Mesenchymal stem cell (in vitro differentiated cells and primary cell): Measurements from ENCODE around the gene LIN52.

Experiments
- DNase-seq: peaks from one replicate; pipeline ENCODE4 v3.0.0-alpha.2; 2013
- H2AFZ ChIP-seq: one replicate; pipeline ENCODE4 v1.6.1; 2013; ENCODE audit warnings: low read depth, mild to moderate bottlenecking, control low read depth, inconsistent platforms, low read length, moderate library complexity
- H2AK5ac ChIP-seq: 2 replicates; pipeline ENCODE4 v1.6.1; 2013; ENCODE audit warnings: low read length, moderate library complexity, mild to moderate bottlenecking, inconsistent platforms; ENCODE audit not compliant: severe bottlenecking
- H2BK120ac ChIP-seq: one replicate; pipeline ENCODE4 v1.6.1; 2013; ENCODE audit warnings: low read depth, mild to moderate bottlenecking, inconsistent platforms, low read length, moderate library complexity
- H2BK12ac ChIP-seq, 2 experiments: one replicate each; pipeline ENCODE4 v1.6.1; 2013; ENCODE audit warnings: inconsistent platforms in 2 of 2, low read length in 2 of 2, mild to moderate bottlenecking in 2 of 2, moderate library complexity in 2 of 2, control low read depth in 1 of 2
- H2BK15ac ChIP-seq: one replicate; pipeline ENCODE4 v1.6.1; 2013; ENCODE audit warnings: mild to moderate bottlenecking, low read depth, inconsistent platforms; ENCODE audit not compliant: poor library complexity, severe bottlenecking
- H2BK5ac ChIP-seq: 2 replicates; pipeline ENCODE4 v1.6.1; 2013; ENCODE audit warnings: low read depth, mild to moderate bottlenecking, low read length, control low read depth, inconsistent platforms; ENCODE audit not compliant: poor library complexity, severe bottlenecking
- H3K14ac ChIP-seq, 2 experiments: one replicate each; pipeline ENCODE4 v1.6.1; 2013; ENCODE audit warnings: inconsistent platforms in 2 of 2, low read length in 2 of 2, control low read depth in 1 of 2, mild to moderate bottlenecking in 1 of 2, moderate library complexity in 1 of 2
- H3K18ac ChIP-seq, 2 experiments: one replicate each; pipeline ENCODE4 v1.6.1; 2013; ENCODE audit warnings: inconsistent platforms in 2 of 2, low read length in 2 of 2, control low read depth in 1 of 2, low read depth in 1 of 2, mild to moderate bottlenecking in 1 of 2
- H3K23ac ChIP-seq, 2 experiments: one replicate each; pipeline ENCODE4 v1.6.1; 2013; ENCODE audit warnings: inconsistent platforms in 2 of 2, low read length in 2 of 2, mild to moderate bottlenecking in 2 of 2, moderate library complexity in 2 of 2, control low read depth in 1 of 2
- H3K27ac ChIP-seq: 2 replicates; pipeline ENCODE4 v1.5.1; 2013; ENCODE audit warnings: mild to moderate bottlenecking, moderate library complexity, low read length, control low read depth, inconsistent platforms; ENCODE audit not compliant: poor library complexity, severe bottlenecking
- H3K27me3 ChIP-seq, 2 experiments: 2 replicates each; pipeline versions ENCODE4 v1.6.1 to v1.7.0; 2013; ENCODE audit warnings: low read length in 2 of 2, mild to moderate bottlenecking in 2 of 2, moderate library complexity in 2 of 2, control low read depth in 1 of 2, inconsistent platforms in 1 of 2; ENCODE audit not compliant: control insufficient read depth in 1 of 2, insufficient read depth in 1 of 2
- H3K36me3 ChIP-seq, 2 experiments: 2 replicates each; pipeline versions ENCODE4 v1.6.1 to v1.7.0; 2013; ENCODE audit warnings: low read length in 2 of 2, control low read depth in 1 of 2, inconsistent platforms in 1 of 2, low read depth in 1 of 2, mild to moderate bottlenecking in 1 of 2; ENCODE audit not compliant: insufficient read depth in 2 of 2, control insufficient read depth in 1 of 2
- H3K4ac ChIP-seq, 2 experiments: one replicate each; pipeline ENCODE4 v1.6.1; 2013; ENCODE audit warnings: inconsistent platforms in 2 of 2, low read length in 2 of 2, mild to moderate bottlenecking in 2 of 2, moderate library complexity in 2 of 2, control low read depth in 1 of 2, low read depth in 1 of 2
- H3K4me1 ChIP-seq: 2 replicates; pipeline ENCODE4 v1.6.1; 2013; ENCODE audit warnings: low read depth, low read length, control low read depth; ENCODE audit not compliant: control insufficient read depth, insufficient read depth
- H3K4me2 ChIP-seq: 2 replicates; pipeline ENCODE4 v1.6.1; 2013; ENCODE audit warnings: low read length, mild to moderate bottlenecking, inconsistent platforms; ENCODE audit not compliant: poor library complexity, severe bottlenecking
- H3K4me3 ChIP-seq, 2 experiments: 2 replicates each; pipeline versions ENCODE4 v1.5.1 to v1.7.0; 2013; ENCODE audit warnings: low read length in 2 of 2, mild to moderate bottlenecking in 2 of 2, control low read depth in 1 of 2, low read depth in 1 of 2; ENCODE audit not compliant: insufficient read depth in 1 of 2
- H3K79me1 ChIP-seq: replicated peaks from 2 replicates; pipeline ENCODE4 v1.6.1; 2013; ENCODE audit warnings: mild to moderate bottlenecking, control low read depth, low read length, inconsistent platforms; ENCODE audit not compliant: poor library complexity, severe bottlenecking
- H3K9ac ChIP-seq: 2 replicates; pipeline ENCODE4 v1.7.0; 2013; ENCODE audit warnings: mild to moderate bottlenecking, low read length, moderate library complexity
- H3K9me3 ChIP-seq: 2 replicates; pipeline ENCODE4 v1.7.0; 2013; ENCODE audit warnings: mild to moderate bottlenecking, low read length; ENCODE audit not compliant: control insufficient read depth
- H4K8ac ChIP-seq: one replicate; pipeline ENCODE4 v1.6.1; 2013; ENCODE audit warnings: inconsistent platforms, mild to moderate bottlenecking, low read length, moderate library complexity
- H4K91ac ChIP-seq: one replicate; pipeline ENCODE4 v1.6.1; 2013; ENCODE audit warnings: mild to moderate bottlenecking, low read length, inconsistent platforms
- WGBS: methylation state at CpG from one replicate; pipeline ENCODE4 v1.1.7; 2013; ENCODE audit warnings: mixed read lengths; 5-methylcytosine and 5-hydroxymethylcytosine counted together

Gene LIN52

GRCh38 chr14:74239848-74240793, 155.4 kb downstream of the LIN52 start:
- DNase-seq = peak; percentile 22
- no peak overlapping the region for H2BK5ac ChIP-seq
- H2AK5ac ChIP-seq = no peak overlapping the region
- H3K27ac ChIP-seq = no peak overlapping the region
- no peak overlapping the region for H2AFZ ChIP-seq
- H3K36me3 ChIP-seq = peaks cover 0 to 3% of the 10 kb centered on the region in 2 experiments
- H3K9me3 ChIP-seq = no peaks in the 10 kb centered on the region
- no peak overlapping the region for H4K8ac ChIP-seq
- peaks cover 94% of the 10 kb centered on the region in 2 experiments for H3K27me3 ChIP-seq
- H4K91ac ChIP-seq = no peak overlapping the region
- no peak overlapping the region for H2BK12ac ChIP-seq
- H3K4ac ChIP-seq = no peak overlapping the region
- no peak overlapping the region for H2BK120ac ChIP-seq
- H3K18ac ChIP-seq = no peak overlapping the region
- no peak overlapping the region for H3K4me2 ChIP-seq
- H3K4me1 ChIP-seq = peaks cover 15% of the 10 kb centered on the region
- H3K4me3 ChIP-seq = no peak overlapping the region
- no peak overlapping the region for H3K14ac ChIP-seq
- WGBS = 4% methylated on average over 87 of the region's 94 CpGs
- H3K79me1 ChIP-seq = no peaks in the 10 kb centered on the region
- H3K23ac ChIP-seq = peak overlapping the region in 1 of 2 experiments; percentile 74
- H3K9ac ChIP-seq = no peak overlapping the region
- H2BK15ac ChIP-seq = no peak overlapping the region

- no peak overlapping the region for H3K27ac ChIP-seq
- peak overlapping the region in 1 of 2 experiments; percentile 74 for H3K23ac ChIP-seq
- no peak overlapping the region for H3K18ac ChIP-seq
- no peak overlapping the region for H2AK5ac ChIP-seq
- no peak overlapping the region for H2BK5ac ChIP-seq
- H3K36me3 ChIP-seq = peaks cover 0 to 3% of the 10 kb centered on the region in 2 experiments
- H2AFZ ChIP-seq = no peak overlapping the region
- no peak overlapping the region for H4K91ac ChIP-seq
- H3K4me1 ChIP-seq = peaks cover 15% of the 10 kb centered on the region
- H3K14ac ChIP-seq = no peak overlapping the region
- 3% methylated on average over 72 of the region's 80 CpGs for WGBS
- no peak overlapping the region for H3K9ac ChIP-seq
- no peak overlapping the region for H3K4ac ChIP-seq
- no peak overlapping the region for H4K8ac ChIP-seq
- H3K4me2 ChIP-seq = no peak overlapping the region
- H2BK12ac ChIP-seq = no peak overlapping the region
- no peaks in the 10 kb centered on the region for H3K79me1 ChIP-seq
- H3K27me3 ChIP-seq = peaks cover 96 to 97% of the 10 kb centered on the region in 2 experiments
- peak overlapping the region; percentile 26 for H2BK15ac ChIP-seq
- H3K4me3 ChIP-seq = no peak overlapping the region
- peak; percentile 16 for DNase-seq
- H3K9me3 ChIP-seq = no peaks in the 10 kb centered on the region
- H2BK120ac ChIP-seq = no peak overlapping the region
Observed at GRCh38 chr14:74240794-74241651, 156.3 kb downstream of the LIN52 start.

- Histone ChIP-seq H3K4ac (no peak overlapping the region), H3K4me3 (no peak overlapping the region)
- 6% methylated on average over 13 of the region's 14 CpGs for WGBS
Observed at GRCh38 chr14:74241652-74242017, 156.9 kb downstream of the LIN52 start.

More at GRCh38 chr14:74241652-74242017, 156.9 kb downstream of the LIN52 start:
- H2AFZ ChIP-seq = no peak overlapping the region
- peaks cover 98 to 99% of the 10 kb centered on the region in 2 experiments for H3K27me3 ChIP-seq
- no peak overlapping the region for H3K9ac ChIP-seq
- H2BK5ac ChIP-seq = no peak overlapping the region
- H2BK15ac ChIP-seq = no peak overlapping the region
- H2BK120ac ChIP-seq = no peak overlapping the region
- no peak overlapping the region for H2AK5ac ChIP-seq
- H3K79me1 ChIP-seq = no peaks in the 10 kb centered on the region
- H2BK12ac ChIP-seq = no peak overlapping the region
- H4K8ac ChIP-seq = no peak overlapping the region
- no peak overlapping the region for H3K4me2 ChIP-seq
- H4K91ac ChIP-seq = no peak overlapping the region
- H3K18ac ChIP-seq = no peak overlapping the region
- H3K14ac ChIP-seq = no peak overlapping the region
- peaks cover 0 to 3% of the 10 kb centered on the region in 2 experiments for H3K36me3 ChIP-seq
- DNase-seq = peak; percentile 13
- H3K4me1 ChIP-seq = peaks cover 15% of the 10 kb centered on the region
- H3K23ac ChIP-seq = peak overlapping the region in 1 of 2 experiments; percentile 65
- no peak overlapping the region for H3K27ac ChIP-seq
- no peaks in the 10 kb centered on the region for H3K9me3 ChIP-seq
